Measurements from ENCODE around the gene MYO3B. TPM values are rescaled to one million over a fixed set of nuclear protein-coding genes. Genes with fewer than 3 reads are reported as not detected.

MYO3B gene
- total RNA-seq, 8 experiments from 2014 or later, result 0.11 to 5.1 (median 0.98) TPM

DNA sequence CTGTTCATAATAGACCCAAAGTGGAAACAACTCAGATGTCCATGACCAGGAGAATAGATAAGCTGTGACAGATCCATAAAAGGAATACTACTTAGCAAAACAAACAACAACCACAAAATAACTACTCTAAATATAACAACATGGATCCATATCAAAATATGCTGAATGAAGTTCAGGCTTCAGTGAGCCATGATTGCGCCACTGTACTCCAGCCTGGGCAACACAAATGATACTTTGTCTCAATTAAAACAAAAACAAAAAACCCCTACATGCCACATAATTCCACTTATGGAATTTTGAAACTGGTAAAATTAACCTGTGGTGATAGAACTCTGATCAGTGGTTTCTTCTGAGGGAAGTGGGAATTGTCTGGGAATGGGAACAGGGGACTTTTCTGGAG lies 11.2 kb upstream of the MYO3B start:
- Histone ChIP-seq H3K4me3 (no peak overlapping the region), H3K27ac (no peak overlapping the region), H3K4me1 (replicated peaks in 1 of 2) (peaks cover 5 to 8% of the 10 kb centered on the region in 2 donors)
- in situ Hi-C loops (cut with MboI; ENCODE audit: low pct_unique_long_range_greater_than_20kb in 2 of 9, low sequenced_read_pairs in 9 of 9, unreplicated experiment in 9 of 9), result no loop called here
- ATAC-seq (replicated peaks in 6 of 8), result no peak
- WGBS, 10 experiments, result 80 to 100% (median 100%) methylated on average over 1 of the region's 1 CpG; no CpG with 5 or more reads in 3 of the 10 experiments

DNA sequence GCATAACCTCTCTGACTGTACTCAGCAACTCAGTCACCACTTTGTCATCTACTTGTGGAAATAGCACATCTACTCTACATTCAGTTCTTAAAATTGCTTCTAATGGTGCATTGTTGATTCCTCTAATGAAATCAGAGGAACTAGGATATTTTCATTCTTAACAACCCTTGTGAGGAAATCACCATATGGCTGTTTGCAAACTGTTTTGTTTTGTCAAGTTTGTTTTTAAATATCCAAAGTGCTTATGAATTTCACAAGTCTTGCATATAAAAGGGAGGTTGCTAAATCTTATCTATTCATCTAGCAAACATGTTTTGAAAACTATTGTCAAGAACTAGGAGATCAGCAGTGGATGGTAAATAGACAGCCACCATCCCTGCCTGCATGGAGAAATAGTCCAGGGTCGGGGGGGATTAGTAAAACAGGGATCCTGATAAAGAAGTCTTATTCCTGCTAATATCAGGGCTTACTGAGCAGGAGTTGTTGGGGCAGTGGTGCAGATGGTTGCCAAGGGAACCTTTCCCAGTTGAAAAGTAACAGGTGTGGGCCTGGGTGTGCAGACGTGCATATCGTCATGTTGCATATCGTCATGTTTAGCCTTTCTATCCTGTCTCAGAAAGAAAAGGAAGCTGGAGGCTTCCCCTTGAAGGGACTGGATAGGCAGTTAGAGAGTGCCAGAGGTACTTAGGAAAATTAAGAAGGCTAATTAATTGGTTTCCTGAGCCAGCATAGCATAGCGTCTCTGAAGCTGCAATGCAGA lies 7.5 kb upstream of the MYO3B start:
- in situ Hi-C loops (cut with MboI; ENCODE audit: low pct_unique_long_range_greater_than_20kb in 2 of 9, low sequenced_read_pairs in 9 of 9, unreplicated experiment in 9 of 9), result no loop called here
- Histone ChIP-seq H3K4me1 (replicated peaks in 1 of 2) (peaks cover 5 to 8% of the 10 kb centered on the region in 2 donors), H3K27ac (no peak overlapping the region), H3K4me3 (no peak overlapping the region)
- WGBS, 10 experiments, result 0 to 100% (median 78%) methylated on average over 1 to 4 of the region's 5 CpGs; no CpG with 5 or more reads in 2 of the 10 experiments
- peak in 7 of 8 experiments; percentile 22 to 57 (median 36) for ATAC-seq (replicated peaks in 6 of 8)

DNA sequence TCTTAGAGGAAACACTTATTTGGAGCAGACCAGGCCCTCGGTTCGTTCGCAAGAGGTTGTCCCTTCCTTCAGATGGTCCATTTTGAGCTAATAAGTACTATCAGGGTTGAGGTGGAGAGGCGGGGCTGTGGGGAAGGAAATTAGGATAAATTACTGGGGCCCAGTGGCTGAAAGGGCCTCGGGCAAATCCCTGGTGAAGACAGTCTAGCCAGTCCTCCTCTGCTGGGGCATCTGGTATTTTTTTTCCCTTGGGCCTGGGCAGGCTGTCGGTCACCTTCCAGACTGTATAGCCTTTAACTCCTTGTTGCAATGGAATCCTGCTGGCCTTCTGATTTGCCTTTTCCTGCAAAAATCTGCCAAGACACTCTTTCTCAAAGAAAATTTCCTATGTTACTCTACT lies 1.7 kb upstream of the MYO3B start:
- ATAC-seq (replicated peaks in 6 of 8), result peak in 3 of 8 experiments; percentile 29 to 46 (median 41)
- Histone ChIP-seq H3K4me3 (no peak overlapping the region), H3K4me1 (replicated peaks in 1 of 2) (peaks cover 12 to 26% of the 10 kb centered on the region in 2 donors), H3K27ac (no peak overlapping the region)
- WGBS, 10 experiments, result 60 to 100% (median 80%) methylated on average over 1 to 5 of the region's 6 CpGs; no CpG with 5 or more reads in 2 of the 10 experiments
- in situ Hi-C loops (cut with MboI; ENCODE audit: low pct_unique_long_range_greater_than_20kb in 2 of 9, low sequenced_read_pairs in 9 of 9, unreplicated experiment in 9 of 9), result no loop called here

DNA sequence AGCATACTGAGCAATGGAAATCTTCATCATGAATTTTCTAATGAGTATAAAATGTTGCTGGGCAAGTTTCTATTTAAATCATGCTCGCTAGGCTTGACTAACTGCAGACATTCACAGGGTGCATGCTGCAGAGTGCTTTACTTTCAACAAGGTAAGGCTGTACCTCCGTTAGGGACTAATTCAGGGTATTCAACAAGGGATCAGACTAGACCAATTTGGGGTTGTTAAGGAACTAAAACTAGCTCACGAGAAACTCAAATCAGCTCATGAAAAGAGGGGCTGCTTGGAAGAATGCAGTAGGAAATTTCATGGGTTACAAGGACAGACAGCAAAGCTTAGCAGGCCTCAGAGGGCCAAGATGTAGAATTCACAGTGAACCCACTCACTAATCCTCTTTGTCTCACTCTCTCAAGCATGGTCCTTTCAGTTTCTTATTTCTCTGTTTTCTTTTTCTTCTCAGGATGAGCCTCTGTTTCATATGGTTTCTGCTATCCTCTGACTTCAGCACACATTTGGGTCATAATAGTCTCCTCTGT lies 2.2 kb downstream of the MYO3B start:
- peak in 1 of 8 experiments; percentile 72 for ATAC-seq (replicated peaks in 6 of 8)
- H3K4me3 ChIP-seq, result no peak overlapping the region
- in situ Hi-C loops (cut with MboI; ENCODE audit: low pct_unique_long_range_greater_than_20kb in 2 of 9, low sequenced_read_pairs in 9 of 9, unreplicated experiment in 9 of 9), result no loop called here
- H3K27ac ChIP-seq, result no peak overlapping the region
- peaks cover 12 to 26% of the 10 kb centered on the region in 2 donors for H3K4me1 ChIP-seq (replicated peaks in 1 of 2)
- WGBS, 10 experiments, result 8 to 100% (median 94%) methylated on average over 1 to 3 of the region's 3 CpGs; no CpG with 5 or more reads in 1 of the 10 experiments

DNA sequence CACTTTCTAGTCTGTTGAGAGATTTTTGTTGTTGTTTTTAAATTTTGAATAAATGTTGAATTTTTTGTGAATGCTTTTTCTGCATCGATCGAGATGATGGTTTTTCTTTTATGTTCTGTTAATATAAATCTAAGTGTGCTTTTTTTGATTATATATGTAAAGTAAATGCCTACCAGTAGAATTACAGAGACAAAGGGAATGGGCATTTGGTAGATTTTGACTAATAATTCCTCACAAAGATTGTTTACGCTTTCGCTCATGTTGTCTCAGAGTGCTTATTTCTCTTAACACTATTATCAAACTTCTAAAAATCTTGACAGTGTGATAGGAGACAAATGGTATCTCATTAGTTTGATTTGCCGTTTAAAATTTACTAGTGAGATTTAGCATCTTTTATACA lies 3.7 kb downstream of the MYO3B start:
- ATAC-seq (replicated peaks in 6 of 8), result no peak
- WGBS, 10 experiments, result 74 to 100% (median 92%) methylated on average over 4 to 5 of the region's 5 CpGs
- H3K4me3 ChIP-seq, result no peak overlapping the region
- peaks cover 9 to 18% of the 10 kb centered on the region in 2 donors for H3K4me1 ChIP-seq (replicated peaks in 1 of 2)
- in situ Hi-C loops (cut with MboI; ENCODE audit: low pct_unique_long_range_greater_than_20kb in 2 of 9, low sequenced_read_pairs in 9 of 9, unreplicated experiment in 9 of 9), result no loop called here
- no peak overlapping the region for H3K27ac ChIP-seq

DNA sequence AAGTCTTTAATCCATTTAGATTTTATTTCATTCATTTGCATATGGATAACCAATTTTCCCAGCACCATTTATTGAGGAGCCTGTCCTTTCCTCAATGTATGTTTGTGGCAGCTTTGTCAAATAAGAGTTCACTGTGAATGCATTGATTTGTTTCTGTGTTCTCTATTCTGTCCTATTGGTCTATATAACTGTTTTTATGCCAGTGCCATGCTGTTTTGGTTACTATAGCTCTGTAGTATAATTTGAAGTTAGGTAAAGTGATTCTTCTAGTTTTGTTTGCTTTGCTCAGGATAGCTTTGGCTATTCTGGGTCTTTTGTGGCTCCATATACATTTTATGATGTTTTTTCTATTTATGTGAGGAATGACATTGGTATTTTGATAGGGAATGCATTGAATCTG lies 7.4 kb downstream of the MYO3B start:
- no peaks in the 10 kb centered on the region for H3K4me1 ChIP-seq (replicated peaks in 1 of 2)
- no peak for ATAC-seq (replicated peaks in 6 of 8)
- in situ Hi-C loops (cut with MboI; ENCODE audit: low pct_unique_long_range_greater_than_20kb in 2 of 9, low sequenced_read_pairs in 9 of 9, unreplicated experiment in 9 of 9), result no loop called here

DNA sequence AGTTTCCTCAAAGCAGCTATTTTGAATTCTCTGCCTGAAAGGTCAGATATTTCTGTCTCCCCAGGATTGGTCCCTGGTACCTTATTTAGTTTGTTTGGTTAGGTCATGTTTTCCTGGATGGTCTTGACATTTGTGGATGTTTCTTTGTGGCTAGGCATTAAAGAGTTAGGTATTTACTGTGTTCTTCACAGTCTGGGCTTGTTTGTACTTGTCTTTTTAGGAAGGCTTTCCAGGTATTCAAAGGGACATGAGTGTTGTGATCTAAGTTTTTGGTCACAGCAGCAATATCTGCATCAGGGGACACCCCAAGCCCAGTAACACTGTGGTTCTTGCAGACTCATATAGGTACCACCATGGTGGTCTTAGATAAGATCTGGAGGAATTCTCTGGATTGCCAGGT lies 11.8 kb downstream of the MYO3B start:
- no peaks in the 10 kb centered on the region for H3K4me1 ChIP-seq (replicated peaks in 1 of 2)
- H3K27ac ChIP-seq, result no peak overlapping the region
- ATAC-seq (replicated peaks in 6 of 8), result no peak
- H3K4me3 ChIP-seq, result no peak overlapping the region
- in situ Hi-C loops (cut with MboI; ENCODE audit: low pct_unique_long_range_greater_than_20kb in 2 of 9, low sequenced_read_pairs in 9 of 9, unreplicated experiment in 9 of 9), result no loop called here

More for the DNA sequence above, 7.4 kb downstream of the MYO3B start:
- Histone ChIP-seq H3K4me3 (no peak overlapping the region), H3K27ac (no peak overlapping the region)

DNA sequence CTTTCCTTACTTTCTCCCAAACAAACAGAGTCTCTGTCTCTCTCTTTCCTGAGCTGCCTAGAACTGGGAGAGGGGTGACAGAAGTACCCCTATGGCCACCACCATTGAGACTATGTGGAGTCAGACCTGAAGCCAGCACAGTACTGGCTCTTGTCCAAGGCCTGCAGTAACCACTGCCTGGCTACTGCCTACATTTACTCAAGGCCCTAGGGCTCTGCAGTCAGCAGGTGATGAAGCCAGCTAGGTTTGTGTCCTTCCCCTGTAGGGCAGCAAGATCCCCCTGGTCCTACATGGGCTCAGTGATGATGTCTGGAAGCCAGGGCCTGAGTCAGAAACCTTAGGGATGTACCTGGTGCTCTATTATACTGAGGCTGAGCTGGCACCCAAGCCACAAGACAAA lies 12.2 kb downstream of the MYO3B start:
- H3K27ac ChIP-seq, result no peak overlapping the region
- no peaks in the 10 kb centered on the region for H3K4me1 ChIP-seq (replicated peaks in 1 of 2)
- H3K4me3 ChIP-seq, result no peak overlapping the region
- no peak for ATAC-seq (replicated peaks in 6 of 8)
- in situ Hi-C loops (cut with MboI; ENCODE audit: low pct_unique_long_range_greater_than_20kb in 2 of 9, low sequenced_read_pairs in 9 of 9, unreplicated experiment in 9 of 9), result no loop called here

DNA sequence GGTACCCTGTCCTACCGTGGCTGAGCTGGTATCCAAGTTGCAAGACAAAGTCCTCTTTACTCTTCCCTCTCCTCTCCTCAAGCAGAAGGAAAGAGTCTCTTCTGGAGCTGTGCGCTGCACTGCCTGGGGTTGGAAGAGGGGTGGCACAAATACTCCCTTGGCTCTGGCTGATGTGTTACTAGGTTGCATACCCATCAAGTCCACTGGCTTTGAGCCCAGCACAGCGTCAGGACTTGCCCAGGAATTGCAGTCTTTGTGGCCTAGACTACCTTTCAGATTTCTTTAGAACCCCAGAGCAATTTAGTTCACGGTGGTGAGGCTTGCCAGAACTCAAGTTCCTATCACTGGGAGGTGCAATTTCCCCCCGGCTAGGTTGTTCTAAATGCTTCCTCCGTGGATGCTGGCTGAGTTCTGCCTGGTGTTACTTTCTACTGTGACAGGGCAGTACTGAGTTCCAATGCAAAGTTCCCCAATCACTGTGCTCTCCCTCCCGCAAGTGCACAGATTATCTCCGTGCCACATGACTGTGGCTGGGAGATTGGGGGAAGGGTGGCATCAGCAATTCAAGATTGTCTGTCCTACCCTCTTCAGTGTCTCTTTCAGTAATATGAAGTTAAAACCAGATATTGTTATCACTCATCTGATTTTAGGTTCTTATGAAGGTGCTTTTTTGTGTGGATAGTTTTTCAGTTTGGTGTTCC lies 13.4 kb downstream of the MYO3B start:
- WGBS, 10 experiments, result 0 to 92% (median 86%) methylated on average over 1 to 7 of the region's 8 CpGs; no CpG with 5 or more reads in 1 of the 10 experiments
- ATAC-seq (replicated peaks in 6 of 8), result peak in 3 of 8 experiments; percentile 24 to 61 (median 36)
- in situ Hi-C loops (cut with MboI; ENCODE audit: low pct_unique_long_range_greater_than_20kb in 2 of 9, low sequenced_read_pairs in 9 of 9, unreplicated experiment in 9 of 9), result no loop called here

DNA sequence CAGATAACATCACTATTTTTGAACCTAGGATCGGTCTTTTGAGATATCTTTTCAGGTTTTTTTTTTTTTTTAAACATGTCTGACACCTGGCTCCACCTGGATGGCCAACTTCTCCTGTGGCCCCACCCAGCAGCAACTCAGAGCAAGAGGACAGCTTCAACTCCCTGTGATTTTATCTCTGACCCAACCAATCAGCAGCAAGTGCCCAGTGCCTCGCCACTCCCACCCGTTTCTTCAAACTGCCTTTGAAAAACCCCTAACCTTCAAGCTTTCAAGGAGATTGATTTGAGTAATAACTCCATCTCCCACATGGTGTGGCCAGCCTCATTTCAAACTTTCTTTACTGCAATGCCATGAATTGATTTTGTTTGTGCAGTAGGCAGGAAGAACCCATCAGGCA lies 19.0 kb downstream of the MYO3B start:
- no peak for ATAC-seq (replicated peaks in 6 of 8)
- Histone ChIP-seq H3K4me3 (no peak overlapping the region), H3K27ac (no peak overlapping the region), H3K4me1 (replicated peaks in 1 of 2) (peaks cover 12% of the 10 kb centered on the region in 2 donors)
- 73 to 100% (median 94%) methylated on average over 1 to 3 of the region's 3 CpGs; no CpG with 5 or more reads in 4 of the 10 experiments for WGBS, 10 experiments
- in situ Hi-C loops (cut with MboI; ENCODE audit: low pct_unique_long_range_greater_than_20kb in 2 of 9, low sequenced_read_pairs in 9 of 9, unreplicated experiment in 9 of 9), result no loop called here

More for the DNA sequence above, 13.4 kb downstream of the MYO3B start:
- H3K27ac ChIP-seq, result no peak overlapping the region
- H3K4me1 ChIP-seq (replicated peaks in 1 of 2), result no peaks in the 10 kb centered on the region
- H3K4me3 ChIP-seq, result no peak overlapping the region

DNA sequence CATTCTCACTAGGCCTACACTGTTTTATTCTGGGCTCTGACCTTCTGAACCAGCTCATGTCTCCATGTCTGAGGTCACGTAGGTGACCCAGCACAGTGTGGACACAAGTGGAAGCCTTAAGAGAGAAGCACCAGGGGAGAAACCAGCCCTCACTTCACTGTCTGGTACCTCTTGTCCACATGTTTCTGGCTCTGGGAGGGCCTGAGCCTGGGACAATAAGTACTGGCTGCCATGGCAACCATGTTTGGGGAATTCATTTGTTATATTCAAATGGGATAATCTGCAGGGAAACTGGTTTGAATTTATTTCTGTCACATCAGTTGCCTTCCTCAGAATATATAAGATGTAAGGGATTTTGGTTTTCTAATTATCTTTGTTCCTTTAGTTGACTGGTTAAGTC lies 23.3 kb downstream of the MYO3B start:
- WGBS, 10 experiments, result 50 to 100% (median 69%) methylated on average over 1 of the region's 1 CpG; no CpG with 5 or more reads in 4 of the 10 experiments
- in situ Hi-C loops (cut with MboI; ENCODE audit: low pct_unique_long_range_greater_than_20kb in 2 of 9, low sequenced_read_pairs in 9 of 9, unreplicated experiment in 9 of 9), result loop anchor here in 1 of 9 experiments (25.0 kb wide), 1 partner anchor 239 kb away; no protein-coding TSS in a partner anchor
- peak in 5 of 8 experiments; percentile 38 to 61 (median 47) for ATAC-seq (replicated peaks in 6 of 8)

DNA sequence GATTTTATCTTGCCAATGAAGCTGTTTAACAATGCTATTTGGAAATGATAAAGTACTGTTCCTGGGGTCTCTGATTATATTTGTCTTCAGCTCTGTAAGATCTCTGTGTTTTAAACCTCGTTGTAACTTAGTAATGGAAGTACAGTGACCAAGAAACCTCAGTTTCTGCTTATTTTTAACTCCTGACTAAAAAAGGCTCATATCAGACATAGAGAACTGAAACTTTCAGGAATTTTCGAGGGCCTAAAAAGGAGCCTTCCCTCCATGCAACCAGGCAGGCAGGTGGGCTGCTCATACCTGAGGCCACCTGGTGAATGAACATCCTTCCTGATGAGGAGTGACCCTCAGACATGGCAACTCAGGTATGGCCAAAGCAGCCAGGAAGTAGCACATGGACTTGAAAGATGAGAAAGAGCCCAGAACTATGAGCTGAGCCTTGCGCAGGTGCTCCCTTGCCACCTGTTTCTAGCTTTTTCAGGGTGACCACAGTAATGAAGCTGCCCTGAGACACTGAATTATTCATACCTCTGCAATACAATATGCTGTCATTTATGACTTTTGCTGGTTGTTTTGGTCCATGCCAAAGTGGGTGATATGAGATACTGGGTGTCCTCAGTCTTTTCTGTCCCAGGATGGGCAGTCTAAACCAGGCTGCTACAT lies 23.9 kb downstream of the MYO3B start:
- peaks cover 19 to 25% of the 10 kb centered on the region in 2 donors for H3K4me1 ChIP-seq (replicated peaks in 1 of 2)
- ATAC-seq (replicated peaks in 6 of 8), result no peak
- no peak overlapping the region for H3K27ac ChIP-seq
- no peak overlapping the region for H3K4me3 ChIP-seq
- WGBS, 10 experiments, result 33 to 100% (median 92%) methylated on average over 1 to 2 of the region's 3 CpGs; no CpG with 5 or more reads in 2 of the 10 experiments
- in situ Hi-C loops (cut with MboI; ENCODE audit: low pct_unique_long_range_greater_than_20kb in 2 of 9, low sequenced_read_pairs in 9 of 9, unreplicated experiment in 9 of 9), result loop anchor here in 1 of 9 experiments (25.0 kb wide), 1 partner anchor 240 kb away; no protein-coding TSS in a partner anchor

More for the DNA sequence above, 23.3 kb downstream of the MYO3B start:
- peaks cover 19 to 25% of the 10 kb centered on the region in 2 donors for H3K4me1 ChIP-seq (replicated peaks in 1 of 2)
- H3K4me3 ChIP-seq, result no peak overlapping the region
- no peak overlapping the region for H3K27ac ChIP-seq

DNA sequence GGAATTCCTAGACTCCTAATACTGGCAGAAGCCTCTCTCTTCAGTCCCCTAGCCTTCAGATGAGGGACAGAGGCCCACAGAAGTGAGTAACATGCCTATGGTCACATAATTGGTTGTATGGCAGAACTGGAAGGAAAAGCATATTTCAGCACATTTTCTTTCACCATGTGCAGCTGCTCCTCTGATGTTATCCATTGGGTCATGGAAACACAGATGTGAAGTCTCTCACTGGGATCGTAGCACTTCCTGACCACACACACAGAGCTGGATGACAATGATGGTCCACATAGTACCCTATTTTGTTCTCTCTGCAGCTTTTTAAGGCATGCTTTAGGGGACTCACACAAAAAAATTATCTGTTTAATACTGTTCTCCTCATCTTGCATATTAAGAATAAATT lies 24.5 kb downstream of the MYO3B start:
- ATAC-seq (replicated peaks in 6 of 8), result no peak
- H3K27ac ChIP-seq, result no peak overlapping the region
- peaks cover 19 to 25% of the 10 kb centered on the region in 2 donors for H3K4me1 ChIP-seq (replicated peaks in 1 of 2)
- in situ Hi-C loops (cut with MboI; ENCODE audit: low pct_unique_long_range_greater_than_20kb in 2 of 9, low sequenced_read_pairs in 9 of 9, unreplicated experiment in 9 of 9), result loop anchor here in 1 of 9 experiments (25.0 kb wide), 1 partner anchor 240 kb away; no protein-coding TSS in a partner anchor
- H3K4me3 ChIP-seq, result no peak overlapping the region
- 43 to 100% (median 80%) methylated on average over 1 of the region's 1 CpG; no CpG with 5 or more reads in 5 of the 10 experiments for WGBS, 10 experiments

Data from motor neuron (in vitro differentiated cells).